ENCODE measurements around the gene COL4A4.

GRCh38 chr2:227031379-227031778 is 132.6 kb downstream of the COL4A4 start:
- no peak for TF ChIP-seq CTCF (IDR thresholded peaks at IDR 0.05; ENCODE audit: low read length)
- TF ChIP-seq EZH2 (optimal IDR thresholded peaks at IDR 0.05; ENCODE audit: low read depth, low read length) = no peak
